A673 (cell line): ENCODE measurements around the gene TNRC6C. TPM values are rescaled to one million over a fixed set of nuclear protein-coding genes. Genes with fewer than 3 reads are reported as not detected.

Experiments
- BruUV-seq: library from RNA; stranded (reverse); fragments of 400-500 nt; replicated peaks from 2 replicates; lab custom pipeline; 2021; lab: Mats Ljungman, UMichigan
- CTCF ChIA-PET: fragments of 300-600 bp; sonication (Branson Sonifier 250); formaldehyde crosslinking; loops from one replicate; lab custom pipeline; 2022; ENCODE audit warnings: antibody characterized with exemption; lab: Charles Lee
- POLR2A ChIA-PET: fragments of 300-600 bp; sonication (Branson Sonifier 250); formaldehyde crosslinking; loops from one replicate; lab custom pipeline; 2022; ENCODE audit warnings: antibody characterized with exemption; ENCODE audit not compliant: low non-redundant PET; lab: Charles Lee
- DNase-seq: peaks from one replicate; pipeline ENCODE4 v3.0.0-alpha.2; 2015; ENCODE audit warnings: low spot score
- H3K27ac ChIP-seq: fragments of 200-600 bp; sonication (generic); 2 replicates; pipeline ENCODE4 v1.5.1; 2016; ENCODE audit warnings: mixed run types, low read depth, mild to moderate bottlenecking, mixed read lengths, antibody characterized with exemption, low read length; ENCODE audit not compliant: poor library complexity, severe bottlenecking
- H3K27me3 ChIP-seq: fragments of 200-600 bp; sonication (generic); replicated peaks from 2 replicates; pipeline ENCODE4 v1.6.1; 2017; ENCODE audit warnings: mixed run types, low read depth, mild to moderate bottlenecking, mixed read lengths, antibody characterized with exemption, low read length; ENCODE audit not compliant: insufficient read depth, poor library complexity
- H3K36me3 ChIP-seq: fragments of 200-600 bp; sonication (generic); 2 replicates; pipeline ENCODE4 v1.6.1; 2016; ENCODE audit warnings: mixed run types, mild to moderate bottlenecking, mixed read lengths, antibody characterized with exemption, low read length; ENCODE audit not compliant: insufficient read depth, poor library complexity, severe bottlenecking
- H3K4me1 ChIP-seq: fragments of 200-600 bp; sonication (generic); 2 replicates; pipeline ENCODE4 v1.6.1; 2017; ENCODE audit warnings: mixed run types, mild to moderate bottlenecking, mixed read lengths, antibody characterized with exemption, low read length; ENCODE audit not compliant: insufficient read depth, poor library complexity, severe bottlenecking
- H3K4me3 ChIP-seq: fragments of 200-600 bp; sonication (generic); 2 replicates; pipeline ENCODE4 v1.5.1; 2016; ENCODE audit warnings: low read depth, mixed run types, mild to moderate bottlenecking, mixed read lengths, low read length; ENCODE audit not compliant: poor library complexity, severe bottlenecking
- H3K9me3 ChIP-seq: fragments of 200-600 bp; sonication (generic); 2 replicates; pipeline ENCODE4 v1.6.1; 2016; ENCODE audit warnings: mixed run types, low read depth, mild to moderate bottlenecking, mixed read lengths, antibody characterized with exemption, low read length; ENCODE audit not compliant: poor library complexity, severe bottlenecking
- CTCF ChIP-seq: fragments of 300-800, 200-600 bp; sonication (generic); conservative IDR thresholded peaks from 2 replicates; pipeline ENCODE4 v1.5.1; 2017; ENCODE audit warnings: low read depth, mild to moderate bottlenecking, antibody characterized with exemption, low read length, moderate library complexity, mixed read lengths
- EZH2 ChIP-seq: fragments of 200-600 bp; sonication (generic); IDR thresholded peaks from 2 replicates; pipeline ENCODE4 v1.6.1; 2017; ENCODE audit warnings: borderline replicate concordance, low read depth, mild to moderate bottlenecking, mixed read lengths, antibody characterized with exemption, low read length; ENCODE audit not compliant: poor library complexity, severe bottlenecking
- intact Hi-C: fragments of 100-400 bp; cut with micrococcal nuclease; formaldehyde crosslinking; loops from one replicate; pipeline ENCODE4 v1.10.0; 2022; ENCODE audit not compliant: unreplicated experiment
- total RNA-seq: library from RNA; stranded (reverse); gene quantifications from 2 replicates; pipeline ENCODE4 v1.2.3, GENCODE V29; 2021

The TNRC6C gene
- total RNA-seq, 1 experiment from 2014 or later = 26.7 TPM

- no peak overlapping the region for H3K27ac ChIP-seq
- POLR2A ChIA-PET = no interaction called here
Observed at GRCh38 chr17:78002166-78002565, 43.7 kb downstream of the TNRC6C start.

GRCh38 chr17:78005452-78006171 is 47.1 kb downstream of the TNRC6C start:
- H3K9me3 ChIP-seq = no peaks in the 10 kb centered on the region
- ChIA-PET CTCF (interaction anchor here (1.1 kb wide), 1 partner anchor 463 kb away, joined by 3 read pairs; no protein-coding TSS in a partner anchor), POLR2A (no interaction called here)
- H3K4me1 ChIP-seq = peaks cover 4% of the 10 kb centered on the region
- no peak overlapping the region for H3K4me3 ChIP-seq
- H3K36me3 ChIP-seq = no peaks in the 10 kb centered on the region
- no peaks in the 10 kb centered on the region for H3K27me3 ChIP-seq
- no peak for DNase-seq
- intact Hi-C loops = no loop called here
- no peak overlapping the region for H3K27ac ChIP-seq
- no TSS peak for BruUV-seq
- TF ChIP-seq CTCF = no peak
- no peak for TF ChIP-seq EZH2

More at GRCh38 chr17:78002166-78002565, 43.7 kb downstream of the TNRC6C start:
- no peaks in the 10 kb centered on the region for H3K36me3 ChIP-seq
- no peak for TF ChIP-seq CTCF
- TF ChIP-seq EZH2 = no peak
- CTCF ChIA-PET = no interaction called here
- BruUV-seq = no TSS peak
- DNase-seq = no peak
- H3K27me3 ChIP-seq = no peaks in the 10 kb centered on the region
- peaks cover 20% of the 10 kb centered on the region for H3K4me1 ChIP-seq
- intact Hi-C loops = no loop called here
- H3K9me3 ChIP-seq = no peaks in the 10 kb centered on the region
- no peak overlapping the region for H3K4me3 ChIP-seq

DNA sequence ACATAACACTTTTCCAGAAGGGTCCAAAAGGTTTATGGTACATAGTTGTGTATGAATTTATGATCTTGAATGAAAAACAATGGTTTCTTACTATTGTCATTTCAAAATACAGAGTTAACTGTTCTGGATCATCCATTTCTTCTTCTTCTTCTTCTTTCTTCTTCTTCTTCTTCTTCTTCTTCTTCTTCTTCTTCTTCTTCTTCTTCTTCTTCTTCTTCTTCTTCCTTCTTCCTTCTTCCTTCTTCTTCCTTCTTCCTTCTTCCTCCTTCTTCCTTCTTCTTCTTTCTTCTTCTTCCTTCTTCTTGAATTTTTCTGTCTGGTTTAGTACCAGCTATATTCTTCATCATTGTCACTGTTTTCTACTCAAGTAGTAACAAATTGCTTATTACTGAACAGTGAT is 47.8 kb downstream of the TNRC6C start:
- CTCF ChIA-PET = no interaction called here
- POLR2A ChIA-PET = no interaction called here
- intact Hi-C loops = no loop called here

More for the DNA sequence above, 47.8 kb downstream of the TNRC6C start:
- no peaks in the 10 kb centered on the region for H3K4me1 ChIP-seq
- H3K27me3 ChIP-seq = no peaks in the 10 kb centered on the region
- no peak for DNase-seq
- no peaks in the 10 kb centered on the region for H3K9me3 ChIP-seq
- no peak overlapping the region for H3K27ac ChIP-seq
- H3K36me3 ChIP-seq = no peaks in the 10 kb centered on the region
- BruUV-seq = no TSS peak
- TF ChIP-seq CTCF (no peak), EZH2 (no peak)
- no peak overlapping the region for H3K4me3 ChIP-seq
